B cell (primary cell): ENCODE data around the gene HHATL.

Experiments used
- EZH2 ChIP-seq: IDR thresholded peaks from 2 replicates; pipeline ENCODE4 v1.6.1; 2012; ENCODE audit warnings: borderline replicate concordance, low read depth, mild to moderate bottlenecking, moderate library complexity, low read length; ENCODE audit not compliant: insufficient read depth, poor library complexity, severe bottlenecking
- TF ChIP-seq, protein P1 (sequence below): fragments of 200-600 bp; IDR thresholded peaks from one replicate; pipeline ENCODE4 v1.8.0; 2022; ENCODE audit warnings: antibody characterized with exemption, mild to moderate bottlenecking

DNA sequence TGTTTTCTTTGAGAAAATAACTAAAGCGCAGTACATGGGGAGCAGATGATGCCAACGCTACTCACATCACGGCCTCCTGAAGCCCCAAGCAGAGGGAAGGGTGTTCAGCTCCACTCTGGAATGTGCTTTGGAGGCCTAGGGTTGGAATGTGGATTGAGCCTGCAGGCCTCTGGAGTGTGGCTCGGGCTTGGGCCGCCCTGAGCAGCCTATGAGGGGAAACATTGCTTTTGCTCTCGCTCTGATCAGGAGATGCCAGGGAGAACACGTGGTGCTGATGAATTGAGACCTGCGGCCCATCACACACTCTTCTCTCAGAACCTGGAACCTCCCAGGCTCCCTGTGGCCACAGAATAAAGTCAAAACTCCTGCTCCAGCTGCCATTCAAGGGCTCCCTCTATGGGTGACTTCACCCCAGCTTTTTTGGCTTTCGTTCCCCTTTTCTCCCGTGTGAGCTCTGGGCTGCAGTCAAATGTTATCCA lies 47.2 kb upstream of the HHATL start:
- TF ChIP-seq, protein P1, sequence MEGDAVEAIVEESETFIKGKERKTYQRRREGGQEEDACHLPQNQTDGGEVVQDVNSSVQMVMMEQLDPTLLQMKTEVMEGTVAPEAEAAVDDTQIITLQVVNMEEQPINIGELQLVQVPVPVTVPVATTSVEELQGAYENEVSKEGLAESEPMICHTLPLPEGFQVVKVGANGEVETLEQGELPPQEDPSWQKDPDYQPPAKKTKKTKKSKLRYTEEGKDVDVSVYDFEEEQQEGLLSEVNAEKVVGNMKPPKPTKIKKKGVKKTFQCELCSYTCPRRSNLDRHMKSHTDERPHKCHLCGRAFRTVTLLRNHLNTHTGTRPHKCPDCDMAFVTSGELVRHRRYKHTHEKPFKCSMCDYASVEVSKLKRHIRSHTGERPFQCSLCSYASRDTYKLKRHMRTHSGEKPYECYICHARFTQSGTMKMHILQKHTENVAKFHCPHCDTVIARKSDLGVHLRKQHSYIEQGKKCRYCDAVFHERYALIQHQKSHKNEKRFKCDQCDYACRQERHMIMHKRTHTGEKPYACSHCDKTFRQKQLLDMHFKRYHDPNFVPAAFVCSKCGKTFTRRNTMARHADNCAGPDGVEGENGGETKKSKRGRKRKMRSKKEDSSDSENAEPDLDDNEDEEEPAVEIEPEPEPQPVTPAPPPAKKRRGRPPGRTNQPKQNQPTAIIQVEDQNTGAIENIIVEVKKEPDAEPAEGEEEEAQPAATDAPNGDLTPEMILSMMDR, result peak; percentile 14
- no peak for TF ChIP-seq EZH2
